Naive B cell (primary cell): Measurements from ENCODE around the gene PATJ. TPM values are rescaled to one million over a fixed set of nuclear protein-coding genes. Genes with fewer than 3 reads are reported as not detected.

Experiments used
- ATAC-seq, 2 donors: fragments of 150-1000 bp; cut with Tn5 transposase; 2 replicates each; pipeline ENCODE4 v1.10.0; 2021; ENCODE audit warnings: low read depth in 2 of 2, mild to moderate bottlenecking in 2 of 2, moderate library complexity in 2 of 2
- DNase-seq: peaks from one replicate; pipeline ENCODE4 v3.0.0; 2022
- H3K27ac Mint-ChIP-seq, 6 donors: one replicate each; pipeline ENCODE4 v1.8.0; 2020 to 2022; ENCODE audit warnings: mild to moderate bottlenecking in 6 of 6, mixed read lengths in 6 of 6, moderate library complexity in 5 of 6, inconsistent platforms in 2 of 6
- H3K27me3 Mint-ChIP-seq, 3 donors: one replicate each; pipeline ENCODE4 v1.8.0; 2021 to 2022; ENCODE audit warnings: mixed read lengths in 3 of 3, mild to moderate bottlenecking in 1 of 3
- H3K36me3 Mint-ChIP-seq, 2 donors: one replicate each; pipeline ENCODE4 v1.8.0; 2020 to 2022; ENCODE audit warnings: mixed read lengths in 2 of 2, inconsistent platforms in 1 of 2, mild to moderate bottlenecking in 1 of 2
- H3K4me1 Mint-ChIP-seq, 3 donors: one replicate each; pipeline ENCODE4 v1.8.0; 2020 to 2022; ENCODE audit warnings: mixed read lengths in 3 of 3, inconsistent platforms in 1 of 3, mild to moderate bottlenecking in 1 of 3, moderate library complexity in 1 of 3
- H3K4me3 Mint-ChIP-seq, 8 donors: one replicate each; pipeline ENCODE4 v1.8.0; 2020 to 2022; ENCODE audit warnings: mild to moderate bottlenecking in 8 of 8, mixed read lengths in 8 of 8, moderate library complexity in 8 of 8, inconsistent platforms in 2 of 8
- H3K9me3 Mint-ChIP-seq, 7 donors: one replicate each; pipeline ENCODE4 v1.8.0; 2020 to 2022; ENCODE audit warnings: mixed read lengths in 7 of 7, mild to moderate bottlenecking in 5 of 7, inconsistent platforms in 2 of 7, moderate library complexity in 1 of 7
- polyA plus RNA-seq, 6 donors: library from polyadenylated mRNA; unstranded; fragments of 300-500 nt; fragmentation: Illumina TruSeq; gene quantifications; one replicate each; pipeline ENCODE4 v1.2.3, GENCODE V29; 2021; ENCODE audit warnings: low read depth in 6 of 6

PATJ gene
- polyA plus RNA-seq, 6 donors from 2014 or later = 5.5 to 18.9 (median 11.0) TPM

- Mint-ChIP-seq H3K27ac (no peak overlapping the region), H3K27me3 (no peaks in the 10 kb centered on the region), H3K4me1 (no peaks in the 10 kb centered on the region), H3K36me3 (peaks cover 8 to 14% of the 10 kb centered on the region in 2 donors), H3K9me3 (no peaks in the 10 kb centered on the region), H3K4me3 (no peak overlapping the region)
- ATAC-seq (no peak), DNase-seq (no peak)
Observed at GRCh38 chr1:62084310-62084890, 342.1 kb downstream of the PATJ start.

GRCh38 chr1:62088439-62088838 lies 346.2 kb downstream of the PATJ start:
- DNase-seq (no peak), ATAC-seq (no peak)
- Mint-ChIP-seq H3K27ac (no peak overlapping the region), H3K4me3 (no peak overlapping the region), H3K36me3 (peaks cover 8 to 12% of the 10 kb centered on the region in 2 donors), H3K4me1 (no peaks in the 10 kb centered on the region), H3K27me3 (no peaks in the 10 kb centered on the region), H3K9me3 (no peaks in the 10 kb centered on the region)

GRCh38 chr1:62089570-62089969 lies 347.3 kb downstream of the PATJ start:
- ATAC-seq = no peak
- no peaks in the 10 kb centered on the region for H3K4me1 Mint-ChIP-seq
- H3K27ac Mint-ChIP-seq = no peak overlapping the region
- H3K9me3 Mint-ChIP-seq = no peaks in the 10 kb centered on the region
- no peaks in the 10 kb centered on the region for H3K27me3 Mint-ChIP-seq
- H3K4me3 Mint-ChIP-seq = no peak overlapping the region
- no peak for DNase-seq
- H3K36me3 Mint-ChIP-seq = peaks cover 8 to 12% of the 10 kb centered on the region in 2 donors

GRCh38 chr1:62090016-62090415 lies 347.7 kb downstream of the PATJ start:
- no peaks in the 10 kb centered on the region for H3K27me3 Mint-ChIP-seq
- no peak for ATAC-seq
- no peaks in the 10 kb centered on the region for H3K4me1 Mint-ChIP-seq
- no peak overlapping the region for H3K27ac Mint-ChIP-seq
- H3K4me3 Mint-ChIP-seq = no peak overlapping the region
- DNase-seq = no peak
- peaks cover 8 to 12% of the 10 kb centered on the region in 2 donors for H3K36me3 Mint-ChIP-seq
- H3K9me3 Mint-ChIP-seq = no peaks in the 10 kb centered on the region

GRCh38 chr1:62092110-62092509 lies 349.8 kb downstream of the PATJ start:
- no peak for ATAC-seq
- Mint-ChIP-seq H3K4me1 (no peaks in the 10 kb centered on the region), H3K27ac (no peak overlapping the region), H3K4me3 (no peak overlapping the region), H3K9me3 (peaks cover 0 to 4% (median 0%) of the 10 kb centered on the region in 7 donors), H3K27me3 (no peaks in the 10 kb centered on the region), H3K36me3 (peaks cover 9 to 15% of the 10 kb centered on the region in 2 donors)
- no peak for DNase-seq

GRCh38 chr1:62093261-62093660 lies 351.0 kb downstream of the PATJ start:
- no peak overlapping the region for H3K4me3 Mint-ChIP-seq

GRCh38 chr1:62097464-62097863 lies 355.2 kb downstream of the PATJ start:
- no peaks in the 10 kb centered on the region for H3K4me1 Mint-ChIP-seq
- H3K36me3 Mint-ChIP-seq = peaks cover 24 to 27% of the 10 kb centered on the region in 2 donors
- ATAC-seq = no peak
- H3K27ac Mint-ChIP-seq = no peak overlapping the region
- peaks cover 0 to 11% (median 7%) of the 10 kb centered on the region in 7 donors for H3K9me3 Mint-ChIP-seq
- no peak for DNase-seq
- H3K4me3 Mint-ChIP-seq = peak overlapping the region in 1 of 8 donors; percentile 15
- no peaks in the 10 kb centered on the region for H3K27me3 Mint-ChIP-seq

More at GRCh38 chr1:62093261-62093660, 351.0 kb downstream of the PATJ start:
- Mint-ChIP-seq H3K4me1 (no peaks in the 10 kb centered on the region), H3K27ac (no peak overlapping the region), H3K27me3 (no peaks in the 10 kb centered on the region), H3K9me3 (peaks cover 0 to 4% (median 0%) of the 10 kb centered on the region in 7 donors), H3K36me3 (peaks cover 10 to 11% of the 10 kb centered on the region in 2 donors)
- ATAC-seq (no peak), DNase-seq (no peak)

- no peak for ATAC-seq
- Mint-ChIP-seq H3K4me1 (no peaks in the 10 kb centered on the region), H3K27ac (no peak overlapping the region), H3K36me3 (peaks cover 24 to 27% of the 10 kb centered on the region in 2 donors), H3K9me3 (peaks cover 0 to 11% (median 7%) of the 10 kb centered on the region in 7 donors), H3K27me3 (no peaks in the 10 kb centered on the region), H3K4me3 (no peak overlapping the region)
- DNase-seq = no peak
Observed at GRCh38 chr1:62100442-62100841, 358.2 kb downstream of the PATJ start.

- Mint-ChIP-seq H3K4me1 (no peaks in the 10 kb centered on the region), H3K27me3 (no peaks in the 10 kb centered on the region), H3K4me3 (peak overlapping the region in 1 of 8 donors; percentile 35), H3K9me3 (peaks cover 0 to 11% (median 5%) of the 10 kb centered on the region in 7 donors), H3K27ac (no peak overlapping the region), H3K36me3 (peaks cover 17 to 20% of the 10 kb centered on the region in 2 donors)
- ATAC-seq = no peak
- DNase-seq = no peak
Observed at GRCh38 chr1:62103846-62104245, 361.6 kb downstream of the PATJ start.

- ATAC-seq = no peak
- no peaks in the 10 kb centered on the region for H3K9me3 Mint-ChIP-seq
- DNase-seq = no peak
- no peak overlapping the region for H3K27ac Mint-ChIP-seq
- H3K4me1 Mint-ChIP-seq = no peaks in the 10 kb centered on the region
- H3K27me3 Mint-ChIP-seq = no peaks in the 10 kb centered on the region
- no peak overlapping the region for H3K4me3 Mint-ChIP-seq
- H3K36me3 Mint-ChIP-seq = peaks cover 6 to 15% of the 10 kb centered on the region in 2 donors
Observed at GRCh38 chr1:62107923-62108322, 365.6 kb downstream of the PATJ start.

- no peak for ATAC-seq
- no peaks in the 10 kb centered on the region for H3K27me3 Mint-ChIP-seq
Observed at GRCh38 chr1:62109124-62109523, 366.8 kb downstream of the PATJ start.

GRCh38 chr1:62110198-62110817 lies 368.0 kb downstream of the PATJ start:
- H3K27ac Mint-ChIP-seq = peak overlapping the region in 1 of 6 donors; percentile 6

More at GRCh38 chr1:62109124-62109523, 366.8 kb downstream of the PATJ start:
- Mint-ChIP-seq H3K9me3 (no peaks in the 10 kb centered on the region), H3K4me3 (no peak overlapping the region), H3K27ac (no peak overlapping the region), H3K4me1 (no peaks in the 10 kb centered on the region), H3K36me3 (peaks cover 12 to 16% of the 10 kb centered on the region in 2 donors)
- DNase-seq = no peak

GRCh38 chr1:62111084-62111483 lies 368.8 kb downstream of the PATJ start:
- no peaks in the 10 kb centered on the region for H3K27me3 Mint-ChIP-seq
- no peak for ATAC-seq
- H3K36me3 Mint-ChIP-seq = peaks cover 14 to 19% of the 10 kb centered on the region in 2 donors
- no peaks in the 10 kb centered on the region for H3K9me3 Mint-ChIP-seq
- H3K4me1 Mint-ChIP-seq = no peaks in the 10 kb centered on the region
- DNase-seq = no peak
- no peak overlapping the region for H3K27ac Mint-ChIP-seq
- H3K4me3 Mint-ChIP-seq = no peak overlapping the region

More at GRCh38 chr1:62110198-62110817, 368.0 kb downstream of the PATJ start:
- Mint-ChIP-seq H3K36me3 (peaks cover 13 to 16% of the 10 kb centered on the region in 2 donors), H3K4me3 (no peak overlapping the region), H3K9me3 (no peaks in the 10 kb centered on the region), H3K27me3 (no peaks in the 10 kb centered on the region), H3K4me1 (no peaks in the 10 kb centered on the region)
- no peak for ATAC-seq
- DNase-seq = no peak

GRCh38 chr1:62113507-62113906 lies 371.2 kb downstream of the PATJ start:
- no peak for ATAC-seq
- Mint-ChIP-seq H3K9me3 (no peaks in the 10 kb centered on the region), H3K36me3 (peaks cover 24 to 27% of the 10 kb centered on the region in 2 donors), H3K4me1 (no peaks in the 10 kb centered on the region), H3K4me3 (no peak overlapping the region), H3K27ac (no peak overlapping the region), H3K27me3 (no peaks in the 10 kb centered on the region)
- no peak for DNase-seq
